ENCODE measurements around the gene CTRB2.
"Not testable (repeated sequence)": the region's sequence is repeated elsewhere in the genome, so short reads cannot be mapped to it uniquely, and the experiment has no call there.

CTRB2 gene

DNA sequence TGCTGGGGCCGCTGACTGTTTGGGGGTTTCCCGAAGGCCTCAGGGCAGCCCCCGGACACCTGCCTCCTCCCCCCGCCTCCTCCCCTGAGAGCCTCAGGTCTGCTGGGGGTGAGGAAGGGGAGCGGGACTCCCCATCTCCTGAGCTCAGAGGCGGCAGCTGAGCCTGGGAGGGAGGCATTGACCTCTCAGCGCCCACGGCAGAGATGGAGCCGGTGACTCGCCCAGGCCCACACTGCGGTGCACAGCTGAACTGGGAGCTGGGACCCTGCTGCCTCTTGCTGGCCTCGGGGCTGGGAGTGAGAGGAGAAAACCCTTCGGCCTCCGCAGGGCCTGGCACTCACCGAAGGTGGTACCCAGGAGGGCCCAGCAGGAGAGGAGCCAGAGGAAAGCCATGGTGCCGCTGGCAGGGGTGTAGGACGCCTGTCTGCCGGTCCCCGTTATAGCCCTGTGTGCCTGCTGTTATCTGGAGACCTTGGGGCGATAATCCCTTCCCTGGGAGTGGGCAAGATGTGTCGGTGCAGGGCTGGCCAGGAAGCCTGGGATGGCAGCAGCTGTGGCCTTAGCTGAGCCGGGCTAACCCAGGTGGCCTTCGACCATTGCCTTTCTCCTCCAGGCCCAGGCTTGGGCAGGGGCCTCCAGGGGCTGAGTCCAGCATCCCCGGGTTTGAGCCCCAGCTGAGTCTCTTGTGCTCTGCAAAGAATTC lies at the start of gene CTRB2:
TSS of gene CTRB2 (minus strand) at position 413 of the 703 bp plus-strand sequence. CDS start at position 393, 20 bp downstream.
- FAIRE-seq: no peak

DNA sequence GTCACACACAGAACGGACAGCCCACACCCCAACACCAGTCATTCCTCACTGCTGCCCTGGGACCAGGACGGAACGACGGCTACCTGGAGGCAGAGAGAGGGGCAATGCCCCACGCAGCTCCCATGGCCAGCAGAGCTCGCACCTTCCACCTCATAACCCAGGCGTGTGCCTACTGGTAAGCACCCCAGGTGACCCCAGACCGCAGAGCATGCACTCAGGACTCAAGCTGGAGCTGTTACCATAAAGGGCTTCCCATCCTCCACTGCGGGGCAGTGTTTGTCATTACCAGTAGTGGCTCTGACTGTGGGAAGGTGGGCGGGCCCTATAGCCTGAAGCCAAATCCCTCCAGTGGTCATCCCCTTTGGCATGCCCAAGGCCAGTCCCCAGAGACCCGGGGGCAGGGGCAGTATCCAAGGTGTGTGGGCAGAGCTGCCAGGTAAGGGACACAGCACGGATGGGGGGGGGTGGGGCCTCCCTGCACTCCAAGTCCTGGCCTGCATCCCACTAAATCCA lies 49.2 kb upstream of the CTRB2 start:
- FAIRE-seq: no peak

DNA sequence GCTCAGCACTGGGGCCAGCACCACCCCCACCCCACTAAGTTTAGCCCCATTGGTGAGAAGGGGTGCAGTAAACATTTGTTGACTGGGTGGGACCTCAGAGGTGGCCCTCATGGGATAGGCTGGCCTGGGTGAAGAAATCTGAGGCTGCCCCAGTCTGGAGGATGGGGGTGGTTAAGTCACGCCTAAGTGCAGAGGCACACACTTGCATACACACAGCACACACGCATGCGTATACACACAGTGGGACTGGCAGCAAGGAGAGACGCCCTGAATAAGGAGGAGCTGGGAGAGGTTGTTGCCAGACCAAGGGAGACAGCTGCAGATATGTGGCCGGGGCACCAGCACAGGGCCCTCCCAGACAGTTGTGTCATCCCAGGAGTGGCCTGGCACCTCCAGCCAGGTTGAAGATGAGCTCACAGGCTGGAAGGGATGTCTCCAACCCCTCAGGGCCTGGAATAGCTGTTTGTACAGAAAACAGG lies 47.4 kb upstream of the CTRB2 start:
- FAIRE-seq: no peak

- FAIRE-seq: no peak
Measured at GRCh38 chr16:75252946-75253911, 46.3 kb upstream of the CTRB2 start.

DNA sequence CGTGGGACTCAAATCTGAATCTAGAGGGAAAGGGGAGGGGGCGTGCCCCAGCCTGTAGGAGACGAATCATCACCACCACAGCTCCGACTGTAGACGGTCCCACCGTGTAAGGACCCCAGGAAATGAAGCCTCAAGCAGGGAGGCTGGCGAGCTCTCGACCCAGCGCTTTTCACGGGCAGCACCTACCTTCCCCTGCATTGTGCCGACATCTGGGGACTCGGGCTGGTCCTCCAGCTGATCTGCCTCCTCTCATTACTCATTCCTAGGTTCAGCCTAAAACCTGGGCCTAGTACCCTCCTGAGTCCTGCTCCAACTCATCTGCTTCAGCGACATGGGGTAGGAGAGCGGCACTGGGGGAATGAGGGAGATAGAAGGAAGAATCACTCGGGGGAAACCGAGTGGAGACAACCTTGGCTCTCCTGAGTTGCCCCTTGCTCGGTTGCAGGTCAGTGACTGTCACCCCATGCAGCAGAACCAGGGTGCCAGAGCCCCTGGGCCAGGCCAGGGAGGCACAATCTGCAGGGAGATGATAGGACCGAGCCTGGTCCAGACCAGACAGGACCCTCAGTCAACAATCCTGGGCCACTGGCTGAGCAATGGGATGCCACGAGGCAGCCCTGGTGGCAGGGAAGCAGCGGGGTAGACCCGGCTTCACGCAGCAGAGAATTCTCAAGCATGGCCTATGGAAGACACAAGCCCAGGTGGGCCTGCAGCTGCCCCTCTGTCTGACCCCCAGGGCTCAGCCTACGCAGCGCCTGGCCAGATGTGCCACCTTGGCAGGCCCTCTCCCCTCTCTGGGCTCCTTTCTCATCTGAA lies 45.3 kb upstream of the CTRB2 start:
- FAIRE-seq: no peak

DNA sequence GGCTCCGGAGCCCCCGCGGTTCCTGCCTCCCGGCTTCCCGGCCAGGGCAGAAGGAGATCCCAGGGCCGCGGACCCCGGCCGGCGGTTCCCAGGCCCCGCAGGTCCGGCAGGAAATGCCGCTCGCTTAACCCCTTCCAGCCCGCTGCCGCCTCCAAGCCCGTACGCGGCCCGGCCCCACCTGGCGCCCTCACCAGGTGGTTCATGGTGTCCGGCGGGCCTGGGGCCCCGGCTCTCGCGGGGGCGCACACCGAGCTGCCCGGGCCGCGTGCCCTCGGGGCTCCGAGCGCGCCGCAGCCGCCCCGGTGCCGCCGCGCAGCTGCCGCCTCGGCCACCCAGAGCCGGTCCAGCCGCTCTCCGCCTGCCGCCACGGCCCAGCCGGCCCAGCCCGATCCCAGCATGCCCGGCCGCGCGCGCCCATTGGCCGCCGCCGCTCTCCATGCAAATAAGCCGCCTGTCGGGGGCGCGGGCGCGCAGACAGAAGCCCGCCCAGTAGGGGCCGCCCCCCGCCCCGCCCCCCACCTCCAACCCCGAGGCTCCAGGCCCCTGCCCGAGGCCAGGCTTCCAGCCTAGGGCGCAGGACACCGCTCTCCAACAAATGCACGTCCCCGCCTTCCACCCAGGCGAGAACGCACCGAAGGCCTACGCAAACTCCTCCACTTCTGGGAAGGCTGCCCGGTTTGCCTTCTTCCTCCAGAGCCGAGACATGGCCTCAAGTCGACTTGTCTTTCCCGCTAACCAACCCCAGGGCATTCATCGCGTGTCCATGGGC lies 44.5 kb upstream of the CTRB2 start, which contains the start of gene BCAR1:
TSS of gene BCAR1 (minus strand) at position 345 of the 769 bp plus-strand sequence. CDS start at position 203, 142 bp downstream.
- no peak for FAIRE-seq

DNA sequence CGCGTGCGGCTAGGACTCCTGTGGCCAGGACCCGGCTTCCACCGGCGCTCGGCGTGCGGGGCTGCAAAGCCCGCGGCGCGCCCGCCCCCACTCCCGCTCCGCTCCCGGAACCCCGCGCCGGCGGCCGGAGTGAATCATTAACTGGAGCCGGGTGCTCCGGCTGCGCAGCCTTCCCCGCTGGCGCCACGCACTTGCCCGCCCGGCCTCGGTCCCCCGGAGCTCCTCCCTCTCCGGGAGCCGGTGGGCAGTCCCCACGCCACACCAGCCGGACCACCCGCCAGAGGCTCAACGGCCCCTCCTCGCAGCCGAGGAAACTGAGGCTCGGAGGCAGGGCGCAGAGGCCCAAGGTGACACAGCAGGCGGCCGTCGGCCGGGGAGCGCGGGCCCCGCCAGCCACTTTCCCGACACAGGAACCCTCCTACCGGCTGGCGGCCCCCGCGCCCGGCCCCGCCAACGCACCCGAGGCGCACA lies 43.9 kb upstream of the CTRB2 start:
- no peak for FAIRE-seq

DNA sequence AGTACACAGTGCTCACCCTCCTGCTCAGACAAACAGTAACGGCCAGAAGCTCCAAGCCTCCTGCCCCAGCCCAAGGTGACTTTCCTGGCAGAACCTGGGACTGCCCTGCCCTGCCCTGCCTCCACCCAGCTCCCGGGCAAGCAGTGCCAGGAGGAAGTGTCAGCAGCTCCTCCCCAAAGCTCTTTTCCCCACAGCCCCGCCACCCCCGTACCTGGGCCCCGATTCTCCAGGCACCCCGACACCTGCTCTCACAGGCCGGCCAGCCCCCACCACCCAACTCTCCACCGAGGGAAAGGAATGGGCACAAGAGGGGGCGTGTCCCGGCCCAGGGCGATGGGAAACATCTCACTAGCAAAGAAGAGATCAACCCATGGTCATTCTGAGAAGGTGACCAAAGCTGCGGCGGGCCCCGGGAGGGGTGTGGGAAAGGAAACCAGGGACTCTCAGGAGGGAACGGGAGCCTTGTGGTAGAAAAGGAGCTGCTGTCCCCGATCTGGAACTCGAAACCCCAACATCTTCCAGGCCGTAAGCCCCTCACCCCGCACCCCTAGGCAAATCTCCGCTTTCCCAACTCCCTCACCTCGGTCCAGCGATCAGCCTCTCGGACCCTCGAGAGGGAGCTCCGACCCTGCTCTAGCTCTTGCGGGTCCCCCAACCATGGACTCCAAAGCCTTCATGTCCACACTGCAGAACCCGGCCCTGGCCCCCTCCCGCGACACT lies 43.3 kb upstream of the CTRB2 start:
- FAIRE-seq: no peak

DNA sequence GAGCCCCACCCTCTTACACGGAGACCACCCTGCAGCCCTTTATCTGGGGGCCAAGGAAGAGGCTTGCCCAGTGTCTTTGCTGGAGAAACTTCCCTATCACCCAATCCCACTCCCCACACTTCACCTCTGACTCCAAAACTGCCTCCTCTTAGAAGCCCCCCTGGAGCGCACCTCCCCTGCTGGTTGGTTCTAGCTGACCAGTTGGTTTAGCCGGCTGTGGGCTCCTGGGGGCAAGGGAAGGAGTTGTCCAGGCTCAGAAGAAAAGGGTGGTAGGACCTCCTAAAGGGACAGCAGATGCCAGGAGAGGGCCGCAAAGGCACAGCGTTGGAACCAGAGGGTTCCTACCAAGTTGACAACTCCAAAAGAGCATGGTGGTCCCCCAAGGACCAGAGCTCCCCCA lies 42.5 kb upstream of the CTRB2 start:
- FAIRE-seq: no peak

DNA sequence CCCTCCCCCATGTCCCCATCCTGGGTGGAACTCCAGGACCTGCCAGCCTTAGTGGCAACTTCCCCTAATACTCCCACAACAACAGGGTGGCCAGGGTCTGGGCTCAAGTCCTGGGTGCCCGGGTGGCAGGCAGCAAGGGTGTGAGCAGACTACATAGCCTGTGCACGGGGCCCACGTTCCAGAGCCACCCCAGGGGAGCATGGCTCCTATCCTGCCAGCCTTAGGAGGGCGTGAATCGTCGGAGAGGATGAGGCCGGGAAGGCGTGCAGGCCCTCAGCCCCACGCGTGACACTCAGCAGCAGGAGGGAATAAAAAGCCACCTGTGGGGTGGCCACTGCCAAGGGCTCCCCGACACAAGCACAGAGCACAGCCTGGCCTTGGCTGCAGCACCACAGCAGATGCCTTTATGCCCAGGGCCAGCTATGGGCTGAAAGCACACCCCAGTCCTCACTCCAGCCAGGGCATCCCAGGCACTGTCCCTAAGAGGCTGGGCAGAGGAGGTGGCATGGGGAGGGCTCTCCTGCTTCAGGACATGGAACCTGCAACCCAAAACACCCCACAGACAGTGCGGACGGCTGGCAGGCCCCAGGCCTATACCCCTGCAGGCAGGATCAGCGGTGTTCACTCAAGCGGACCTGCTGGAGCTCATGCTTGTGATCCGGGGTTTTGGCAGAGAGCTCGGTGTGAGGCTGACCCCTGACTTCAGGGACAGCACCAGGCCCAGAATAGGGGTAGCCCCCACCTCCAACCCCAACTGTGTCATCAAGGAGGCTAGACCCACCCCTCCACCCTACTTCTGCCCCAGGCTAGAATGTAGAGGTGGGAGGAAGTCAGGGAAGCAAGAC lies 41.8 kb upstream of the CTRB2 start:
- FAIRE-seq: no peak

- FAIRE-seq: no peak
Measured at GRCh38 chr16:75248142-75248535, 41.2 kb upstream of the CTRB2 start.

- no peak for FAIRE-seq
Measured at GRCh38 chr16:75247249-75247648, 40.3 kb upstream of the CTRB2 start.

GRCh38 chr16:75246504-75247205 lies 39.7 kb upstream of the CTRB2 start:
- FAIRE-seq: no peak

GRCh38 chr16:75244844-75245758 lies 38.1 kb upstream of the CTRB2 start:
- FAIRE-seq: no peak

- FAIRE-seq: no peak
Measured at GRCh38 chr16:75244225-75244809, 37.4 kb upstream of the CTRB2 start.

DNA sequence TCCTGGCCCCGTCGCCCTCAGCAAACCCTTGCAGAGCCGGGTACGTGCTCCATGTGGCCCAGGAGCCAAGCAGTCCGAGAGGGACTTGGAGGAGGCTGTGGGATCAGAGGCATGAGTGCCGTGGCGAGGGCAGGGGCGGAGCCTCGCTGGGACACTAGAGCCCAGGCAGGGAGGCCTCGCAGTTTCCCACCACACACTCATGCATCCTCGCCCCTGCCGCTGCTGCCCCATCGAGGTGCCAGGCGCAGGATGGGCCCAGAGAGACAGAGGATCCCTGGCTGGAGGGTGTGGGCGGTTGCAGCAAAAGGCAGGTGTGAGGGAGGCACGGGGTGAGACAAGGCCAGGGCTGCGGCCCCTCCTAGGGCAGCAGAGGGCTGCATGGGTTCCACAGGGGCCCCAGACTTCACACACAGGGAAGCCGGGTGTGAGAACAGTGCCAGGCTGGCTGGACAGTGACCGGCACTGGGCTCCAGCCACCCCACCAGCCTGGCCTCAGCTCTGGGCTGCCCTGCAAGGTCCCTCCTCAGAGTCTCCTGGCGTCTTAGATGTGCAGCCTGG lies 36.8 kb upstream of the CTRB2 start:
- no peak for FAIRE-seq

GRCh38 chr16:75242436-75243078 lies 35.6 kb upstream of the CTRB2 start:
- not testable (repeated sequence) for FAIRE-seq
